Endodermal cell (in vitro differentiated cells): ENCODE results near the gene CACNA1I. TPM values are rescaled to one million over a fixed set of nuclear protein-coding genes. Genes with fewer than 3 reads are reported as not detected.

ENCODE experiments used
- DNase-seq: peaks from one replicate; pipeline ENCODE4 v3.0.0-alpha.2; 2017
- H3K27ac ChIP-seq: 2 replicates; pipeline ENCODE4 v1.5.1; 2013; ENCODE audit warnings: mild to moderate bottlenecking, low read depth, low read length, moderate library complexity
- H3K27me3 ChIP-seq: 2 replicates; pipeline ENCODE4 v1.6.1; 2013; ENCODE audit warnings: mild to moderate bottlenecking, low read length, moderate library complexity; ENCODE audit not compliant: insufficient read depth, control insufficient read depth, poor library complexity, severe bottlenecking
- H3K36me3 ChIP-seq: 2 replicates; pipeline ENCODE4 v1.7.0; 2013; ENCODE audit warnings: mild to moderate bottlenecking, low read length, moderate library complexity; ENCODE audit not compliant: control insufficient read depth, insufficient read depth
- H3K4me1 ChIP-seq: one replicate; pipeline ENCODE4 v1.7.0; 2013; ENCODE audit warnings: low read length; ENCODE audit not compliant: control insufficient read depth, insufficient read depth
- H3K4me3 ChIP-seq: 2 replicates; pipeline ENCODE4 v1.5.1; 2013; ENCODE audit warnings: mild to moderate bottlenecking, low read length, moderate library complexity
- H3K9ac ChIP-seq: 2 replicates; pipeline ENCODE4 v1.6.1; 2013; ENCODE audit warnings: mild to moderate bottlenecking, low read length, moderate library complexity; ENCODE audit not compliant: poor library complexity, severe bottlenecking; ENCODE audit errors: extremely low read depth
- H3K9me3 ChIP-seq: 2 replicates; pipeline ENCODE4 v1.6.1; 2013; ENCODE audit warnings: mild to moderate bottlenecking, low read length, moderate library complexity; ENCODE audit not compliant: control insufficient read depth
- H3K27ac Mint-ChIP-seq: 2 replicates; pipeline ENCODE4 v1.8.0; 2020; ENCODE audit warnings: mixed read lengths
- H3K27me3 Mint-ChIP-seq: 2 replicates; pipeline ENCODE4 v1.8.0; 2021; ENCODE audit warnings: mild to moderate bottlenecking, mixed read lengths; ENCODE audit not compliant: insufficient read depth
- H3K36me3 Mint-ChIP-seq: 2 replicates; pipeline ENCODE4 v1.8.0; 2020; ENCODE audit warnings: low read depth, mixed read lengths
- H3K4me1 Mint-ChIP-seq: 2 replicates; pipeline ENCODE4 v1.8.0; 2020; ENCODE audit warnings: mixed read lengths
- H3K4me3 Mint-ChIP-seq: 2 replicates; pipeline ENCODE4 v1.8.0; 2020; ENCODE audit warnings: mild to moderate bottlenecking, moderate library complexity, mixed read lengths
- H3K9me3 Mint-ChIP-seq: 2 replicates; pipeline ENCODE4 v1.8.0; 2020; ENCODE audit warnings: mild to moderate bottlenecking, mixed read lengths
- CTCF ChIP-seq: fragments of 200-600 bp; sonication (generic); conservative IDR thresholded peaks from 2 replicates; pipeline ENCODE4 v1.5.0; 2021; ENCODE audit warnings: antibody characterized with exemption, mild to moderate bottlenecking
- WGBS, 2 experiments: methylation state at CpG; one replicate each; pipeline versions ENCODE4 v1.1.5 to v1.1.7; 2013; ENCODE audit warnings: missing lambda C conversion rate in 2 of 2, mixed read lengths in 1 of 2; ENCODE audit not compliant: insufficient coverage in 1 of 2, insufficient read length in 1 of 2; 5-methylcytosine and 5-hydroxymethylcytosine counted together
- total RNA-seq, 2 donors: library from RNA; stranded (reverse); fragmentation: NEBNext Ultra II Directional in 1 of 2; extraction: Animal tissue kit (Norgen Biotek cat#: 25700) in 1 of 2; gene quantifications; 2 replicates in 1 of 2; 3 replicates in 1 of 2; pipeline ENCODE4 v1.2.1, GENCODE V29; 2021

CACNA1I gene
- total RNA-seq, 2 donors from 2014 or later = 1.2 to 2.2 TPM

GRCh38 chr22:39580006-39580441, 9.5 kb downstream of the CACNA1I start:
- Mint-ChIP-seq H3K27me3 (peaks cover 24% of the 10 kb centered on the region), H3K9me3 (no peaks in the 10 kb centered on the region), H3K36me3 (no peaks in the 10 kb centered on the region), H3K4me1 (peaks cover 4% of the 10 kb centered on the region), H3K27ac (no peak overlapping the region), H3K4me3 (no peak overlapping the region)
- DNase-seq = no peak
- no peak for TF ChIP-seq CTCF
- H3K27me3 ChIP-seq = peaks cover 13% of the 10 kb centered on the region
- H3K9me3 ChIP-seq = no peaks in the 10 kb centered on the region
- H3K4me1 ChIP-seq = no peaks in the 10 kb centered on the region
- no peaks in the 10 kb centered on the region for H3K36me3 ChIP-seq
- WGBS, 2 experiments = 69 to 83% methylated on average over 5 of the region's 5 CpGs
- no peak overlapping the region for H3K4me3 ChIP-seq
- no peak overlapping the region for H3K27ac ChIP-seq
- H3K9ac ChIP-seq = no peak overlapping the region

GRCh38 chr22:39580795-39581194, 10.2 kb downstream of the CACNA1I start:
- no peak overlapping the region for H3K4me3 ChIP-seq
- no peak for TF ChIP-seq CTCF
- Mint-ChIP-seq H3K4me3 (no peak overlapping the region), H3K9me3 (no peaks in the 10 kb centered on the region), H3K36me3 (no peaks in the 10 kb centered on the region), H3K4me1 (peaks cover 4% of the 10 kb centered on the region), H3K27ac (no peak overlapping the region), H3K27me3 (peaks cover 24% of the 10 kb centered on the region)
- no peaks in the 10 kb centered on the region for H3K4me1 ChIP-seq
- no peak for DNase-seq
- H3K9ac ChIP-seq = no peak overlapping the region
- no peak overlapping the region for H3K27ac ChIP-seq
- H3K36me3 ChIP-seq = no peaks in the 10 kb centered on the region
- H3K27me3 ChIP-seq = peaks cover 13% of the 10 kb centered on the region
- H3K9me3 ChIP-seq = no peaks in the 10 kb centered on the region
- WGBS, 2 experiments = 91 to 100% methylated on average over 1 to 6 of the region's 6 CpGs

- WGBS, 2 experiments = 95% methylated on average over 6 to 8 of the region's 8 CpGs
- no peaks in the 10 kb centered on the region for H3K36me3 ChIP-seq
- H3K4me1 Mint-ChIP-seq = peaks cover 4% of the 10 kb centered on the region
- peaks cover 13% of the 10 kb centered on the region for H3K27me3 ChIP-seq
- no peaks in the 10 kb centered on the region for H3K4me1 ChIP-seq
- no peaks in the 10 kb centered on the region for H3K36me3 Mint-ChIP-seq
- no peak for TF ChIP-seq CTCF
- DNase-seq = no peak
- H3K4me3 Mint-ChIP-seq = no peak overlapping the region
- peaks cover 24% of the 10 kb centered on the region for H3K27me3 Mint-ChIP-seq
- no peak overlapping the region for H3K4me3 ChIP-seq
- H3K27ac ChIP-seq = no peak overlapping the region
- H3K9me3 ChIP-seq = no peaks in the 10 kb centered on the region
- H3K27ac Mint-ChIP-seq = no peak overlapping the region
- H3K9ac ChIP-seq = no peak overlapping the region
- H3K9me3 Mint-ChIP-seq = no peaks in the 10 kb centered on the region
Observed at GRCh38 chr22:39581303-39581702, 10.8 kb downstream of the CACNA1I start.
